Neural crest cell (in vitro differentiated cells): ENCODE measurements around the gene DUSP1. TPM values are rescaled to one million over a fixed set of nuclear protein-coding genes. Genes with fewer than 3 reads are reported as not detected.

Experiments
- DNase-seq: peaks from one replicate; pipeline ENCODE4 v3.0.0; 2021; ENCODE audit warnings: low read depth, mixed read lengths, low spot score
- H3K27ac Mint-ChIP-seq: one replicate; pipeline ENCODE4 v1.8.0; 2021; ENCODE audit warnings: mild to moderate bottlenecking, mixed read lengths; ENCODE audit not compliant: unreplicated experiment
- H3K27me3 Mint-ChIP-seq: 2 replicates; pipeline ENCODE4 v1.8.0; 2021; ENCODE audit warnings: low read depth, mild to moderate bottlenecking, mixed read lengths
- H3K36me3 Mint-ChIP-seq: 2 replicates; pipeline ENCODE4 v1.8.0; 2021; ENCODE audit warnings: low read depth, mild to moderate bottlenecking, mixed read lengths
- H3K4me1 Mint-ChIP-seq: 2 replicates; pipeline ENCODE4 v1.8.0; 2021; ENCODE audit warnings: mixed read lengths
- H3K4me3 Mint-ChIP-seq: one replicate; pipeline ENCODE4 v1.8.0; 2021; ENCODE audit warnings: mild to moderate bottlenecking, mixed read lengths
- H3K9me3 Mint-ChIP-seq: 2 replicates; pipeline ENCODE4 v1.8.0; 2021; ENCODE audit warnings: mixed read lengths
- CTCF ChIP-seq: fragments of 200-600 bp; sonication (generic); conservative IDR thresholded peaks from 2 replicates; pipeline ENCODE4 v1.5.0; 2021; ENCODE audit warnings: antibody characterized with exemption, mild to moderate bottlenecking
- total RNA-seq: library from RNA; stranded (reverse); gene quantifications from 2 replicates; pipeline ENCODE4 v1.2.1, GENCODE V29; 2021

Gene DUSP1
- total RNA-seq, 1 donor from 2014 or later = 20.9 TPM

- Mint-ChIP-seq H3K4me1 (no peaks in the 10 kb centered on the region), H3K27ac (no peak overlapping the region), H3K27me3 (no peaks in the 10 kb centered on the region), H3K9me3 (no peaks in the 10 kb centered on the region), H3K36me3 (no peaks in the 10 kb centered on the region), H3K4me3 (no peak overlapping the region)
- no peak for DNase-seq
- TF ChIP-seq CTCF = no peak
Measured at GRCh38 chr5:172733974-172734346, 37.0 kb downstream of the DUSP1 start.

GRCh38 chr5:172733131-172733973 is 37.6 kb downstream of the DUSP1 start:
- no peaks in the 10 kb centered on the region for H3K4me1 Mint-ChIP-seq
- no peak overlapping the region for H3K27ac Mint-ChIP-seq
- no peak for TF ChIP-seq CTCF
- no peak overlapping the region for H3K4me3 Mint-ChIP-seq
- no peaks in the 10 kb centered on the region for H3K27me3 Mint-ChIP-seq
- no peak for DNase-seq
- no peaks in the 10 kb centered on the region for H3K9me3 Mint-ChIP-seq
- no peaks in the 10 kb centered on the region for H3K36me3 Mint-ChIP-seq

GRCh38 chr5:172732201-172732865 is 38.7 kb downstream of the DUSP1 start:
- H3K36me3 Mint-ChIP-seq = no peaks in the 10 kb centered on the region
- H3K9me3 Mint-ChIP-seq = no peaks in the 10 kb centered on the region
- no peak for TF ChIP-seq CTCF
- no peak overlapping the region for H3K4me3 Mint-ChIP-seq
- no peak for DNase-seq
- no peaks in the 10 kb centered on the region for H3K4me1 Mint-ChIP-seq
- no peaks in the 10 kb centered on the region for H3K27me3 Mint-ChIP-seq
- no peak overlapping the region for H3K27ac Mint-ChIP-seq

GRCh38 chr5:172731680-172732074 is 39.3 kb downstream of the DUSP1 start:
- no peak overlapping the region for H3K27ac Mint-ChIP-seq
- no peaks in the 10 kb centered on the region for H3K4me1 Mint-ChIP-seq
- H3K36me3 Mint-ChIP-seq = no peaks in the 10 kb centered on the region
- H3K9me3 Mint-ChIP-seq = no peaks in the 10 kb centered on the region
- no peaks in the 10 kb centered on the region for H3K27me3 Mint-ChIP-seq
- TF ChIP-seq CTCF = no peak
- no peak for DNase-seq
- H3K4me3 Mint-ChIP-seq = no peak overlapping the region

GRCh38 chr5:172730981-172731679 is 39.9 kb downstream of the DUSP1 start:
- Mint-ChIP-seq H3K9me3 (no peaks in the 10 kb centered on the region), H3K4me1 (no peaks in the 10 kb centered on the region), H3K4me3 (no peak overlapping the region), H3K27ac (no peak overlapping the region), H3K27me3 (no peaks in the 10 kb centered on the region), H3K36me3 (no peaks in the 10 kb centered on the region)
- DNase-seq = no peak
- no peak for TF ChIP-seq CTCF
